BLaER1 (cell line): ENCODE measurements around the gene TRPV4.

Experiments
- H3K27ac ChIP-seq: shearing (Covaris generic); formaldehyde crosslinking; 2 replicates; pipeline ENCODE4 v1.8.1; 2022
- H3K27me3 ChIP-seq: shearing (Covaris generic); formaldehyde crosslinking; 2 replicates; pipeline ENCODE4 v1.8.1; 2022
- H3K36me3 ChIP-seq: shearing (Covaris generic); formaldehyde crosslinking; 2 replicates; pipeline ENCODE4 v1.8.1; 2022
- H3K4me1 ChIP-seq: shearing (Covaris generic); formaldehyde crosslinking; 2 replicates; pipeline ENCODE4 v1.8.1; 2022
- H3K4me2 ChIP-seq: shearing (Covaris generic); formaldehyde crosslinking; 2 replicates; pipeline ENCODE4 v1.8.1; 2022
- H3K4me3 ChIP-seq: shearing (Covaris generic); formaldehyde crosslinking; 2 replicates; pipeline ENCODE4 v1.8.1; 2022
- H3K9ac ChIP-seq: shearing (Covaris generic); formaldehyde crosslinking; 2 replicates; pipeline ENCODE4 v1.8.1; 2022
- H3K9me3 ChIP-seq: shearing (Covaris generic); formaldehyde crosslinking; 2 replicates; pipeline ENCODE4 v1.8.1; 2022
- H4K20me1 ChIP-seq: shearing (Covaris generic); formaldehyde crosslinking; 2 replicates; pipeline ENCODE4 v1.8.1; 2022
- Cebpa-rat ChIP-seq: shearing (Covaris generic); IDR thresholded peaks from 2 replicates; pipeline ENCODE4 v1.8.1; 2022

Gene TRPV4

DNA sequence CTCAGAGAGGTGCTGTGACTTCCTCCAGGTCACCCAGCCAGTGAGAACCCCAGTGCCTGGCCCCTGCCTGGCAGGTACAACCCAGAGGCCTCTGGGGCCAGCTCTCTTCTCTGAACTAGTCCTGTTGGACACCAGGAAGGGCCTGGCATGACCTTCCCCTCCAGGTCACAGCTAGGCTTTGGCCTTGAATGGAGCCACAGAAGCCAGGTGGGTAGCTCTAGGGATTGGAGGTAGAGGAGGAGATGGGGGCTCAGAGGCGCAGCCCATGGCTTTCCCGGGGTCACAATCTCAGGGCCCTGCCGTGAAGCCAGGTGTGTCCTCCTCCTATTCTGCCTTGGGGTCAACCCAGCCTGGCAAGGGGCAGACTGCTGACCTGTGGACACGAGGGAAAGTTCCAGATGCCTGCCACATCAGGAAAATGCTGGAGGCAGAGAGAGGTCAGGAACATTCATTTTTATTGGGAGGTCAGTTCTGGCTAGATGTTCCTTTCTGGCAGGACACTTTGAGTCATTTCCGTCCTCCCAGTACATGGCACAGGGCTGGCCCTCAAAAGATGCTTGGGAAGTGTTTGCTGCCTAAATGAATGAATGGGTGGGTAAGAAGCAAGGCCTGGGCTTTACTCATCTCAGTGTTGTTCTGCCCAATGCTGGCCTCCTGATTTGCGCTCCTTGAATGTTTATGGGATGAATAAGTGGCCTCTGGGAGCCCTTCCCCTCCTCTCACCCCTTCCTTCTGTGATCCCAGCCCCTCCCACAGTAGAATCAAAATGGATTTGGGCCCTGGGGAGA, 94.1 kb downstream of the TRPV4 start:
- no peak overlapping the region for H3K4me2 ChIP-seq
- H3K4me3 ChIP-seq: no peak overlapping the region
- H3K9me3 ChIP-seq: no peaks in the 10 kb centered on the region
- no peak overlapping the region for H3K27ac ChIP-seq
- H3K4me1 ChIP-seq: peaks cover 4% of the 10 kb centered on the region; the same call in 1 of the 2 replicates
- no peak overlapping the region for H3K9ac ChIP-seq
- H3K27me3 ChIP-seq: no peaks in the 10 kb centered on the region
- TF ChIP-seq Cebpa-rat: no peak
- peaks cover 71% of the 10 kb centered on the region for H4K20me1 ChIP-seq
- H3K36me3 ChIP-seq: no peaks in the 10 kb centered on the region

DNA sequence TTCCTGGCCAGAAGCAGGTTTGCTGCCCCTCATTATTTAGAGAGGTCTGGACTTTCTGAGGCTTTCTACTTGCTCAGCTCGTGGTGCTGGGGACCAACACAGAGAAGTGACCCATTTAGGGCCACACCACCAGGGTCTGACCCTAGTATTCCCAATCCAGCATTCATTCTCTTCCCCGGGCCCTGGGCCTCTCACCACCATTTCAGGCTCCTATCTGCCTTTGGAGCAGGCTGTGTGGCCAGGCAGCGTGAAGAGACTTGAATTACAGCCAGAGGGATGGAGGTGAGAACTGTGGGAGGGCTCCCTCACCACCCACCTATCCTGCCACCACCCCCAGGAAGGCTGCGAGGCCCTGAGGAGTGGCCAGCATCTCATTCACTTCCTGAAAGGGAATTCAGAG, 95.0 kb downstream of the TRPV4 start:
- peaks cover 67% of the 10 kb centered on the region for H4K20me1 ChIP-seq
- H3K4me1 ChIP-seq: peaks cover 5% of the 10 kb centered on the region; the same call in 1 of the 2 replicates

DNA sequence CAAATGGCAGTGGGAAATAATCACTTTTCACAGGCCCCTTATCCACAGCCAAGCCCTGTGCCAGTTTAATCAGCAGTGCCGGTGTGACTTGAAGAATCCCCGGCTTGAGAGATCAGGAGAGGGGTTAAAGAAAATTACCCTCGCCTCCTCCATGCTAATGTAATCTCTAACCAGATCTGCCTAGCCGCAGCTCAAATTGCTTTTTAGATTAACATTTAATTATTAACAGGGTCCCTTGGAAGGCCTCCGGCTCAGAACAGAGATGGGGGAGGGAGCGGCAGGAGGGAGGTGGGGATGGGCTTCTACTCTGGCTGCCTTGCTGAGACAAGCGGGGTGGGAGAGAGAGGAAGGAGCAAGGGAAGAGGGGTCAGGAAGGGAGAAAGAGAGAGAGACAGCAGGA, 95.6 kb downstream of the TRPV4 start:
- no peak overlapping the region for H3K27ac ChIP-seq

More for the DNA sequence above, 95.0 kb downstream of the TRPV4 start:
- Histone ChIP-seq H3K4me3 (no peak overlapping the region), H3K36me3 (no peaks in the 10 kb centered on the region), H3K9ac (no peak overlapping the region), H3K27me3 (no peaks in the 10 kb centered on the region), H3K4me2 (no peak overlapping the region), H3K27ac (no peak overlapping the region), H3K9me3 (no peaks in the 10 kb centered on the region)
- TF ChIP-seq Cebpa-rat: no peak

DNA sequence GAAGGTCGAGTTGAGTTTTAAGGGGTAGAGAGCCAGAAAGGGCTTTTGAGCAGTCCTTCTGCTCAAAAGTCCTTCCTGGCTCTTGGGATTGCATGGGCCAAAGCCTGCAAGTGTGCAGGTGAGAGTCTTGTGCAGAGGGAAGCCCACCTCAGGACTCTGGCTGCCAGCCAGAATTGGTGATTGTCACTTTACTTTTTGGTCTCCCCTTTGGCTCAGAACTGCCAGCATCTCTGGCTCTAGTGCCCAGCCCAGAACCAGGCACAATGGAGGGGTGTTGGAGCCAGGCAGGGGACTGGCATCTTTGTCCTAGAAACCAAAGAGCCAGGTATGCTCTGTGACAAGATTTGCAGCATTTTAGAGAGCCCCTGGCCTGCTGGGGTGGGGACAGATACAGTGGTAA, 96.1 kb downstream of the TRPV4 start:
- Histone ChIP-seq H3K9ac (no peak overlapping the region), H4K20me1 (peaks cover 72% of the 10 kb centered on the region), H3K27ac (no peak overlapping the region), H3K9me3 (no peaks in the 10 kb centered on the region), H3K27me3 (no peaks in the 10 kb centered on the region), H3K4me1 (peaks cover 5% of the 10 kb centered on the region; the same call in 1 of the 2 replicates), H3K4me3 (no peak overlapping the region), H3K4me2 (no peak overlapping the region), H3K36me3 (no peaks in the 10 kb centered on the region)
- TF ChIP-seq Cebpa-rat: no peak

More for the DNA sequence above, 95.6 kb downstream of the TRPV4 start:
- no peak for TF ChIP-seq Cebpa-rat
- Histone ChIP-seq H3K36me3 (no peaks in the 10 kb centered on the region), H3K4me3 (no peak overlapping the region), H3K27me3 (no peaks in the 10 kb centered on the region), H4K20me1 (peaks cover 68% of the 10 kb centered on the region), H3K4me2 (no peak overlapping the region), H3K9me3 (no peaks in the 10 kb centered on the region), H3K9ac (no peak overlapping the region), H3K4me1 (peaks cover 5% of the 10 kb centered on the region; the same call in 1 of the 2 replicates)

DNA sequence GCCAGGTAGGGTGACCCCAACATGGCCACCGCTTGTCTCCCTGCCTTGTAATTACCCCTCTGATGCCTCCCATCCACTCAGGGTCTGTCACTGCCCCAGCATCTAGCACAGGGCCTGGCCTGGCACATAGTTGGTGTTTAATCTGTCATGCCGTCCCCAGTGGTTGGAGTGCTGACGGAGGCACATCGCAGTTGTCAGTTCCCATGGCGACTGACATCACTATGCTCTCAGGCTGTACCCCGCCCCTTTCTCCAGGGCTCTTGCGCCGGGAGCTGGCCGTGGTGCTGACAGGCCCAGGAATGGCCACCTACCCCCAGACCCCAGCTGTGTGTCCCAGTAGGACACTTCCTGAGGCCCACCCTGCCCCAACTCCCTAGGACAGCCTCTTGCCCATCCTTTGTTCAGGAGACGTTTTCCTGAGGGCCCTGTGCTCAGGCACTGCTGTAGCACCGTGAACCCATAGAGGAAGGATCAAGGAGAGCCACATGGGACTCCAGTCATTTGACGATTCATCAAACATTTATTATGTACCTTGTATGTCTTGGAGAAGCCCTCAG, 96.6 kb downstream of the TRPV4 start:
- Histone ChIP-seq H3K9ac (no peak overlapping the region), H3K36me3 (no peaks in the 10 kb centered on the region), H3K27me3 (no peaks in the 10 kb centered on the region), H3K27ac (no peak overlapping the region), H4K20me1 (peaks cover 72% of the 10 kb centered on the region), H3K4me1 (peaks cover 5% of the 10 kb centered on the region; the same call in 1 of the 2 replicates), H3K9me3 (no peaks in the 10 kb centered on the region), H3K4me2 (no peak overlapping the region), H3K4me3 (no peak overlapping the region)
- no peak for TF ChIP-seq Cebpa-rat

DNA sequence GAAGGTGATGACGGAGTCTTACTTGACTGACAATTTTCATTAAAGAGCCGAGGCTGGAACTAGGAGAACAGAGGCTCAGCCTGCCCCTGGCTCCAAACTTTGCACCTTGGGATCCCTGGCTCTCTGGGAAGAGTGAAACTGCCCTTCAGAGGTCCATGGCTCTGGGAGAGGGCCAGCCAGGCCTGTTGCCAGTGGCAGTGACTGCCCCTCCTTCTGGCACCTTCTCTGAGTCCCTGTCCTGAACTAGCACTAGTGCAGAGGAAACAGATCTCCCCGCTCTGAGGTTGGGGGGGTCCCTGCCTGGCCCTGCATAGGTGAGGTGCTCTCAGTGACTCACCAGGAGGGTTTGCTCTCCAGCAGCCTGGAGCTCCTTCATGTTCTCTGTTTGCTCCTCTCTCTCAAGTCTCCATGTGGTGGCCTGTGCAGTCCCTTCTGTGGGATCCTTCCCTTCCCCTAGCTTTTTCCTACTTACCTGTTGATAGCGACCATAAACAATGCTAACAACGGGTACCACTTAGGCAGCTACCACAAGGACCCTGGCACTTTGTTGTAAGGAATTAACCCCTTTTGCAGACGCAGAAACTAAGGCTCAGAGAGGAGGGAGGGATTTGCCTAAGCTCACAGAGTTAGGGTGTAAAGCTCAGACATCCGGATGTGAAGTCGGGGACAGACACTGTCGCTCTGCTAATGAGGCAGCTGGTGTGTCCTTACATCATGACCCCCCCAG, 97.2 kb downstream of the TRPV4 start:
- Histone ChIP-seq H3K27ac (no peak overlapping the region), H3K4me3 (no peak overlapping the region), H3K9me3 (no peaks in the 10 kb centered on the region), H4K20me1 (peaks cover 73% of the 10 kb centered on the region), H3K4me1 (peaks cover 8% of the 10 kb centered on the region), H3K9ac (no peak overlapping the region), H3K27me3 (no peaks in the 10 kb centered on the region), H3K36me3 (no peaks in the 10 kb centered on the region), H3K4me2 (no peak overlapping the region)
- no peak for TF ChIP-seq Cebpa-rat

DNA sequence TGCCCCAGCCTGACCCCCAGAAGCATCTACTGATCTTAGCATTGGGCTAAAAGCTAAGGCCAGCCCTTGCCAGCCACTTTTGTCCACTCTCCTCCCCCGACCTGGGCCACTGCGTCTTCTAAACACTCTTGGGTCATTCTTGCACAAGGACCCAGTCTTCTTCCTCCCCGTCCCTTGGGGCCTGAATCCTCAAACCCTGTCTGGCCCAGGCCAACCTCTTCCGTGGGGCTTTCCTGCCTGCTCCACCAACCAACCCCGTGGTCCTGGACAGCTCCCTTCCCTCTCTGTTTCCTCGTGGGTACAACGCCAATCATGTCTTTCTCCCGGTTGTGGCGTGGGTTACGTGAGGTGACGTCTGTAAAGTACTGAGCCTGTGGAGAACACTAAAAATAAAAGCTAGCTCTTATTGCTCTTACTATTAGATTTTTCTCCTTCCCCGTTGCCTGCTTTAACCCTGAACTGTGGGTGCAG, 98.1 kb downstream of the TRPV4 start:
- Histone ChIP-seq H3K9ac (no peak overlapping the region), H3K4me2 (no peak overlapping the region), H3K4me3 (no peak overlapping the region), H3K27ac (no peak overlapping the region), H3K36me3 (no peaks in the 10 kb centered on the region), H3K27me3 (no peaks in the 10 kb centered on the region), H4K20me1 (peaks cover 74% of the 10 kb centered on the region), H3K4me1 (peaks cover 17% of the 10 kb centered on the region), H3K9me3 (no peaks in the 10 kb centered on the region)
- TF ChIP-seq Cebpa-rat: no peak

DNA sequence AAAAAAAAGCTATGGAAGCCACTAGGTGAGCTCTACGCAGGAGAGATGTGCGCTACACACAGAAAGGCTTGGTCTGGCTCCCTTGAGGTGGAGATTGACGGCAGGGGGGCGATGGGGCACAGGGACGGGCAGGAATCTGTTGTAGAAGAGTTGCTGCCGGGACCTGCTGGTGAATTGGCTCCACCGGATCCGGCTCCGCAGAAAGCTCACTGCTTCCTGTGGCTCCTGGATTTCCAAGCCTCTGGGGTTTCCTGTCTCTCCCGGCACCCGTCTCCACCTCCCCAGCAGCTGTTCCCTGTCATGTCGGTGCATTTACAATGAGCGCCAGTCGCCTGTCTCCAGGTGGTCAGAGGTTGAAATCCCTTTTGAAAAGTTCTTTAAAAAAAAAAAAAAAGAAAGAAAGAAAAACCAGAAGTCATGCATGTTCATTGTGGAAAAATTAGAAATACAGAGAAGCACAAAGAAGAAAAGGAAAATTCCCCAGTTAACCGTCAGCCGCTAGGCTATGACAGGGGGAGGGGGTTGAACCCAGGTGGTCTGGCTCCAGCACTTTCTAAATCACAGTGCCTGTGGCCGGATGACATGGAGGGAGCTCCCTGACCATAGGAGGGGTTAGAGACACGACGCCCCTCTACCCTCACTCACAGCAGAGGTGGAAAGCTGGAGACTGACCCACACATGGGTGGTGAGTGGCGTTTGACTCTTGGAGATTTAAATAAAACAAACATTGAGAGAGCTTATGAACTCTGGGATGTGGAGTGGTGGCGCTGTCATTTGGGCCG, 98.8 kb downstream of the TRPV4 start:
- H3K4me2 ChIP-seq: no peak overlapping the region
- no peaks in the 10 kb centered on the region for H3K9me3 ChIP-seq
- no peak overlapping the region for H3K4me3 ChIP-seq
- H3K27ac ChIP-seq: no peak overlapping the region
- no peak for TF ChIP-seq Cebpa-rat
- H3K9ac ChIP-seq: no peak overlapping the region
- H3K4me1 ChIP-seq: peaks cover 18% of the 10 kb centered on the region
- H4K20me1 ChIP-seq: peaks cover 68% of the 10 kb centered on the region
- H3K36me3 ChIP-seq: no peaks in the 10 kb centered on the region
- H3K27me3 ChIP-seq: no peaks in the 10 kb centered on the region
